Measurements from ENCODE around the gene BEND7.
A peak's percentile ranks its signal among the peaks of the same experiment; 100 is the strongest.
"Not testable (repeated sequence)": the region's sequence is repeated elsewhere in the genome, so short reads cannot be mapped to it uniquely, and the experiment has no call there.

BEND7 gene, protein sequence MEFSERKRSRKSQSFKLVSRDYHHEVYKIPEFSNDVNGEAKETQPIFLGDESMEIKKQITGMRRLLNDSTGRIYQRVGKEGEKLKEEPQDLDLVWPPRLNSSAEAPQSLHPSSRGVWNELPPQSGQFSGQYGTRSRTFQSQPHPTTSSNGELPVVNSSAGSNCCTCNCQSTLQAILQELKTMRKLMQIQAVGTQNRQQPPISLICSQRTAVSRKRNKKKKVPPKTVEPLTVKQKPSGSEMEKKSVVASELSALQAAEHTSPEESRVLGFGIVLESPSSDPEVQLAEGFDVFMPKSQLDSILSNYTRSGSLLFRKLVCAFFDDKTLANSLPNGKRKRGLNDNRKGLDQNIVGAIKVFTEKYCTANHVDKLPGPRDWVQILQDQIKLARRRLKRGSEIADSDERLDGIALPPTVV

DNA sequence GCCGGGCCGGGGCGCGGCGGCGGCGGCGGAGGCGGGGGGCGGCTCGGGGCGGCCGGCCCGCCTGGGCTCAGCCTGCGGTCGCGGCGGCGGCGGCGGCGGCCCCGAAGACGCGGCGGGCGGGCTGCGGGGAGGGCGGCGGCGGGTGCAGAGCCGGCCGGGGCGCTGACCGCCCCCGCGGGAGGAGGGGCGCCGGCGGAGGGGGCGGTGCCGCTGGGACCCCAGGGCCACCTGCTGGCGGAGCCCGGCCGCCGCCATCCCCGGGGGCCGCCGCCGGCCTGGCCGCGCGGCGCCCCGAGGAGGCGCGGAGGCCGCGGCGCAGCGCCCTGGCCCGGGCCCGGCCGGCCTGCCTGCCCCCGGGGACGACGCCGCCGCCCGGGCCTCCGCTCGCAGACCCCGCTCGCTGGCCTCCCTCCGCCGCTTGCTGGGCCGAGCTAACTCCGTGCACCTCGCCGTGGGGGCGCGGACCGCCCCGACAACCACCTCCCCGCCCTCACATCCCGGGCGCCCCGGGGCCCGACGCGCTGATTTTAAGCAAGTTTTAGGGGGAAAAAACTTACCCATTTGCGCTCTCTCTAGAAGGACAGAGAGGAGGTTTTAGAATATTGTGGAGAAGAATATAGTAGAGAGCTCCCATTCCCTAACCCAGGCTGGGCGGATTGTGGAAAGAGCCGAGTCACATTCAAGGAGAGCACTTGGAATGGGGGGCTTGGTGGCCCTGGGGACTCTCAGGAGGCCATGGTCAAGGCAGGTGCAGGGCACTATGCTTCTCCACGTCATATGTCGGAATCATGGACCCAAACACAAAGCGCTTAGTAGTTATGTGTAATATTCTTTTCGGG lies at the start of gene BEND7:
TSS of gene BEND7 (minus strand) at position 140 of the 839 bp plus-strand sequence. CDS start 481 bp downstream, outside the sequence.
- DNase-seq = peak; percentile 48

DNA sequence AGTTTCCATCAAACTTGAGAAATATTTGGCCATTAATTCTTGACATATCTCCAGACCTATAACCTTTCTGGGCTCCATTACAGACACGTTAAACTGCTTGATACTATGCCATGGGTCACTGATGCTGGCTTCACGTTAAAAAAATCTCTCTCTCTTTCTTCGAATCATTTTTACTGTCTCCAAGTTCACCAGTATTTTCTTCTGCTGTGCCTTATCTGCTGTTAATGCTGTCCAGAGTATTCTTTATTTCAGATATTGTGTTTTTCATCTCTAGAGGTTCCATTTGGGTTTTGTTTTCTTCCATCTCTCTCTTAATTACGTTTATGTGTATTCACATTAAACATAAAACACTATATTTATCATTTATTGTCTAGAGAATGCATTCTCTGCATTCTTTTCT lies 45.1 kb upstream of the BEND7 start:
- DNase-seq = no peak

DNA sequence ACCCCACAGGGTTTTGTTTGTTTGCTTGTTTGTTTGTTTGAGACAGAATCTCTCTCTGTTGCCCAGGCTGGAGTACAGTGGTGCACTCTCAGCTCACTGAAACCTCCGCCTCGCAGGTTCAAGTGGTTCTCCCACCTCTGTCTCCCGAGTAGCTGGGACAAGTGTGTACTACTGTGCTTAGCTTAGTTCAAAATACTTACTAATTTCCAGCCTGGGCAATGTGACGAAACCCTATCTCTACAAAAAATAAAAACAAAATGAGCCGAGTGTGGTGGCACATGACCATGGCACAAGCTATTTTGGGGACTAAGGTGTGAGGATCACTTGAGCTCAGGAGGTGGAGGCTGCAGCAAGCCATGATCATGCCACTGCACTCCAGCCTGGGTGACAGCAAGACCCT lies 42.7 kb upstream of the BEND7 start:
- no peak for DNase-seq

DNA sequence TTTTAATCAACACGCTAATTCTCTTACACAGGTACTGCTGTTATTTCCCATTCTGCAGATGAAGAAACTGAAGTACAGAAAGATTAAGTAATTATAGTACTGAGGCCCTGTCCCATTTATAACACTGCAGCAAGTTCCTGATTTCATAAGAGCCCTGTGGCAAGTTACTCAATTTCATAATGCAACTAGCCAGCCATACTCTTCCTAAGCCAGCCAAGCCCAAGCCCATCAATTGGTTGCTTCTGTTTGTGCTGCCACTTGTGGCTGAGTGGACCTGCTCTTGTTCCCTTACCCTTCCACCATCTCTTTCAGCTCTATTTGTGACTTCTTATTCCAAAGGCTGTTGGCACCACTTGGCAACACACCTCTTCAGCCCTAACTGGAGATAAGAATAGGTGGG lies 38.2 kb upstream of the BEND7 start:
- no peak for DNase-seq

DNA sequence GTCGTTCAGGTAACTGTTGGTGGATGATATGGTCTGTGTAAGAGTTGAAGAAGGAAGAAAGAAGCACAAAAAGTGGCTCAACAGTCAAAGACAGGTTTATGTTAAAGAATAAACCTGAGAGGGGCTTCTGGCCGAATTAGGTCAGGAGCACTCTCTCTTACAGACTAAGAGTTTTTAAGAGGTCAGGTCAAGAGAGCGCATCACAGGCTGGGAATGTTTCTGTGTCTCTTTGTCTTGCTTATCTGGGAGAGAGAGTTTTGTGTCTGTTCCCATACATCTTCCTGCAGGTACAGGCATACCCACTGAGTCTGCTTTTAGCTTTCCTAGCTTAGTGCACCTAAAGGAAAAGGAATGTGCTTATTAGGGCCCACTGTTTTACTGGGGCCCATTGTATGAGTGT lies 35.8 kb upstream of the BEND7 start:
- no peak for DNase-seq

DNA sequence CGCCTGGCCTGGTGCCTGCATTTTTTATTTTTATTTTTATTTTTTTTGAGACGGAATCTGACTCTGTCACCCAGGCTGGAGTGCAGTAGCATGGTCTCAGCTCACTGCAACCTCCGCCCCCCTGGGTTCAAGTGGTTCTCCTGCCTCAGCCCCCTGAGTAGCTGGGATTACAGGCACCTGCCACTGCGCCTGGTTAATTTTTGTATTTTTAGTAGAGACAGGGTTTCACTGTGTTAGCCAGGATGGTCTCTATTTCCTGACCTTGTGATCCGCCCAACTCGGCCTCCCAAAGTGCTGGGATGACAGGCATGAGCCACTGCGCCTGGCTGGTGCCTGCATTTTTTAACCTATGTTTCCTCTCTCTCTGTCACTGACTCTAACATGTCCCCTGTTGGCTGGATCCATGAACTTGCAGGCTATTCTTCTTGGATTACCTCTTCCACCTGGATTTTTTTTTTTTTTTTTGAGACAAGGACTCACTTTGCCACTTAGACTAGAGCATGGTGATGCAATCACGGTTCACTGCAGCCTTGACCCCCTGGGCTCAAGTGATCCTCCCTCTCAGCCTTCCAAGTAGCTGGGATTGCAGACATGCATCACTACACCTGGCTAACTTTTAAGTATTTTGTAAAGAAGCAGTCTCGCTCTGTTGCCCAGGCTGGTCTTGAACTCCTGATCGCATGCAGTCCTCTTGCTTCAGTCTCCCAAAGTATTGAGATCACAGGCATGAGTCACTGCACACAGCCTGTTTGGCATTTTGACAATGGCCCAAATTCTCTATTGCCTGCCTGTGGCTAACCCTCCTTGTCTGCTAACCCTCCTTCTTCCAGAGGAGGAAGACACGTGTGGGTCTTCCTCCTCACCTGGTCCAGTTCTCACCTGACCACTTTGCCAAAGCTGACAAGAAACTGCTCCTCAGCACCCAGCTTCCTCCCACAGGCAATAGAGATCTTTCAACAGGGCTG lies 34.9 kb upstream of the BEND7 start:
- no peak for DNase-seq

DNA sequence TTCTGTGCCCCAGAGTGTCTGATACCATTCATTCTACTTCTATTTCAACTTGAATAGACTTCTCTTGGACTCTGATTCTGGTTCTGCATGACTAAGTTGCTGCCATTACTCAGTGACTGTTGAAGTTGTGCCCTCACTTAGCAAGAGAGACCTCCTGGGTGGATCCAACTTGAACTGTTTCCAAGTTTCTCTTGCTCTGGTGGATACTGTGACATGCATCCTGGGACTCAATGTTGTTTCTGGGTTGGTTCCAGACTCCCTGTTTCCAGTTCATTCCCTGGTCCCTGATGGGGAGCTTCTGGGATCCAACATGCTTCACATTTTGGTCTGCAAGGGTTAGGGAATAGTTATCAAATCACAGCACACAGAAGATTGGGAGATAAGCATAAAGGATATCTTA lies 31.8 kb upstream of the BEND7 start:
- DNase-seq = no peak

DNA sequence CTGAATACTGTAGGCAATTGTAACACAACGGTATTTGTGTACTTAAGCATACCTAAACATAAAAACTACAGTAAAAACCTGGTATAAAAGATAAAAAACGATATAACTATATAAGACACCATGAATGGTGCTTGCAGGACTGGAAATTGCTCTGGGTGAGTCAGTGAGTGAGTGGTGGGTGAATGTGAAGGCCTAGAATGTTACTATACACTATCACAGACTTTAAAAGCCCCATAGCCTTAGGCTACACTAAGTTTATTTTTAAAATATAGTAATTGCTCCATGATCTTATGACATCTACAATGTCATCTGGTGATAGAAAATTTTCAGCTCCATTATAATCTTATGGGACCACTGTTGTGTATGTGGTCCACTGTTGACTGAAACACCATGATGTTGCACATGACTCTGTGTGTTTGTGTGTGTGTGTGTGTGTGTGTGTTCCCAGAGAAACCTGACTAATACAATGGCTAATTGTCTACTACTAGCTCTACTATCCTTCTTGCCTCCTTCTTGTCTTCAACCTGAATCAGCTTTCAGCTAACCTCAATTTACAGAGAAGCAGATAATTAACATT lies 30.4 kb upstream of the BEND7 start:
- DNase-seq = no peak

DNA sequence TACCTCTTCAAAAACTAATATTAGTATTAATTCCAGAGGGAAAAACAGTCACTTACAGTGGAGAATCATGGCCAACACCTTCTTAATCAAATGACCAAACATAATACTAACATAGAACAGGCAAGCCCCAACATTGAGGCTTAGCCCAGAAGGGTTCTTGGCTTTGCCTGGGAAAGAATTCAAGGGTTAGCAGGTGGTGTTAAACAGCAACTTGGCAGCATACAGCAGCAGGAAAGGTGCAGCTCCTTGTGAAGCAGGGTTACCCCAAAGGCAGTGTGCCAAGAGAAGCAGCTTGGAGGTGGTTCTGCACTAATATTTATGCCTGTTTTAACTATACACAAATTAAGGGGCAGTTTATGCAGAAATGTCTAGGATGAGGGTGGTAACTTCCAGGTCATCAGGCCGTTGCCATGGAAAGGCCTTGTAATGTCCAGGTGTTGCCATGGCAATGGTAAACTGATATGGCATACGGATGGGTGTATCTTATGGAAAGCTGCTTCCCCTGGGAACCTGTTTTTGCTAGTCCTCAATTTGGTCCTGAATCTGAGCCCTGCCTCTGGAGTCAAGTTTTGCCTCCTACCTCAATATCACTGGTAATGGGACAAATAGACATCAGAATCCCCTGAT lies 27.2 kb upstream of the BEND7 start:
- no peak for DNase-seq

DNA sequence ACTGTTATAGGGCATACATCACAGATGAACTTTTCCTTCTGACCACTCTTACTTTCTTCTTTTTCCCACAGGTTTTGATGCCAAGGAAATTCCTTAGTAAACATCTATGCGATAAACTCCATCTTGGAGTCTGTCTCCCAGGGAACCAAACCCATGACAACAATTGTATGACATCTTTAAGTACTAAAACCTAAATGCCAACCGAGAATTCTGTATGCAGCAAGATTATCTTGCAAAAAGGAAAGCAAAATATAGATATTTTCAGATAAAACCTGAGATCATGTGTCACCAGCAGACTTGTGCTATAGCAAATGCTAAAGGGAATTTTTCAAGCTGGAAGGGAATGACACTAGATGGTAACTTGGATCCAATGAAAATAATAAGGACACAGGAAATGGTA lies 22.0 kb upstream of the BEND7 start:
- no peak for DNase-seq

DNA sequence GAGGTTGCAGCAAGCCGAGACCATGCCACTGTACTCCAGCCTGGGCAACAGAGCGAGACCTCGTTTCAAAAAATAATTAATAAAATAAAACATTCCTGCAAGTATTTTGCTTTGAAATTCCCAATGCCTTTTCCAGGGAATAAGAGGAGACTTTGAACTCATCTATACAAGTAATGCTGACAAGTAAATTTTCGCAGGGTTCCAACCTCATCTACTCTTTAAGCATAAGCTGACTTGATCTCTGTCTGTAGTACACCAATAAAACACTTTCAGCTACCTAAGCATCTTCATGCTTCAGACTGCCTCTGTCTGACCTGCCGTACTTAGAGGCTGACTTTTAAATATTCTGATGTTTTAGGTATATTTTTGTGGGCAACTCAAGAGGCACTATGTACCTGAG lies 13.7 kb upstream of the BEND7 start:
- DNase-seq = no peak

DNA sequence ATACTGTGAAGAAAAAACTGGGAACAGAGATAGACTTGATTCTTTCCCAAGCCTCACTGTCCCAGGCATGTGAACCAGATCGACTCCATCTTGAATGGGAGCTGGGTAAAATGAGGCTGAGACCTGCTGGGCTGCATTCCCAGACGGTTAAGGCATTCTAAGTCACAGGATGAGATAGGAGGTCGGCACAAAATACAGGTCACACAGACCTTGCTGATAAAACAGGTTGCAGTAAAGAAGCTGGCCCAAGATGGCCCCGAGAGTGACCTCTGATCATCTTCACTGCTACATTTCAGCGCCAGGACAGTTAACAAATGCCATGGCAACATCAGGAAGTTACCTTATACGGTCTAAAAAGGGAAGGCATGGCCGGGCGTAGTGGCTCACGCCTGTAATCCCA lies 9.2 kb upstream of the BEND7 start:
- not testable (repeated sequence) for DNase-seq

DNA sequence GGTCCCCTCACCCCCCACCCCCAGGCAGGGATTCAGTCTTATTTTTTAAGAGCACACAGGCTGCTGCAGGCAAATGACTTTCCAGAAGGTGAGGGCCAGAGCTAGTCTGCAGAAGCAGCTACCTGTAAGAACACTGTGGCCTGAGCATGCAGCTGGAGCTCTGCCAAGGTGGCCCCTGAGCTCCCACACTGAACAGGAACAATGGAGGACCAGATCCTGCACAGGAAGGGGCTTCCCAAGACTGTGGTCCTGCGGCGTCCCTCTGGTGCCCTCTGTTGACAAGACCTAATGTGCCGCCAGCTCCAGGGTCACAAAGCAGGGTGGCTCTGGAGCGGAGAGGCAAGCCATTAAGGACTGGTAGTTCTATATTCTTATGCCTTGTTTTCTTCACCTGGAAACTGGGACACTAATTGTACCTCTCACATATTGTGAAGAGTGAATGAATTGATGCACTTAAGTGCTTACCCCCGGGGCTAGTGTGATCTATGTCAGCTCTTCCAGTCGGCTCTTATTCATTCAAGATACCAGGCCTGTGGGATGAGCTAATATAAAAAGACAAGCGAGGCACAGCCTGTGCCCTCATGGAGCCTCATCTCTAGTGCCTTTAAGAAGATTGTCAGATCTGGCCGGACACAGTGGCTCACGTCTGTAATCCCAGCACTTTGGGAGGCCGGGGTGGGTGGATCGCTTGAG lies 8.0 kb upstream of the BEND7 start:
- DNase-seq = peak; percentile 46

DNA sequence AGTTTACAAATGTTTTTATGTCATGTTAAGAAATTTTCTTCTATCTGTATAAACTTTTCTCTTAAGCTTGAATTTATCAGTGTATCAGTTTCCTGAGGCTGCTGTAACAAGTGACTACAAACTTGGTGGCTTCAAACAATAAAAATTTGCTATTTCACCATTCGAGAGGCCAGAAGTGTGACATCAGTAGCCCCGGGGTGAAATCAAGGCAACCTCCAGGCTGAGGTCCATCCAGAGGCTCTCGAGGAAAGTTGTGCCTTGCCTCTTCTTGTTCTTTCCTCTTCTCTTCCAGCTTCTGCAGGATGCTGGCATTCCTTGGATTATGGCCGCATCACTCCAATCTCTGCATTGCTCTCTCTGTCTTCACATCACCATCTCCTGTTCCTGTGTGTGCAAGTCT lies 6.5 kb upstream of the BEND7 start:
- no peak for DNase-seq

DNA sequence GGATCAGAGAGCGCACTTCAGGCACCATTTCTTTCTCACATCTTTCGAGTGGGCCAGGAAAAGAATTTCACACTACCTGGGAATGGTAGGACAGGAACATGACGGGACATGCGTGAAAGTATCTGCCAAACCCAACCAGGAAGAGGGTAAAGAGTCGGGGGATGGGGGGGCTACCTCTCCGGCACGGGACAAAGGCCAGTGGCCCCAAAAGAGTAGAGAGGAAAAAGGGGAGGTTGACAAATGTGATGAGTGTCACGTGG lies 830 bp upstream of the BEND7 start:
- DNase-seq = no peak

DNA sequence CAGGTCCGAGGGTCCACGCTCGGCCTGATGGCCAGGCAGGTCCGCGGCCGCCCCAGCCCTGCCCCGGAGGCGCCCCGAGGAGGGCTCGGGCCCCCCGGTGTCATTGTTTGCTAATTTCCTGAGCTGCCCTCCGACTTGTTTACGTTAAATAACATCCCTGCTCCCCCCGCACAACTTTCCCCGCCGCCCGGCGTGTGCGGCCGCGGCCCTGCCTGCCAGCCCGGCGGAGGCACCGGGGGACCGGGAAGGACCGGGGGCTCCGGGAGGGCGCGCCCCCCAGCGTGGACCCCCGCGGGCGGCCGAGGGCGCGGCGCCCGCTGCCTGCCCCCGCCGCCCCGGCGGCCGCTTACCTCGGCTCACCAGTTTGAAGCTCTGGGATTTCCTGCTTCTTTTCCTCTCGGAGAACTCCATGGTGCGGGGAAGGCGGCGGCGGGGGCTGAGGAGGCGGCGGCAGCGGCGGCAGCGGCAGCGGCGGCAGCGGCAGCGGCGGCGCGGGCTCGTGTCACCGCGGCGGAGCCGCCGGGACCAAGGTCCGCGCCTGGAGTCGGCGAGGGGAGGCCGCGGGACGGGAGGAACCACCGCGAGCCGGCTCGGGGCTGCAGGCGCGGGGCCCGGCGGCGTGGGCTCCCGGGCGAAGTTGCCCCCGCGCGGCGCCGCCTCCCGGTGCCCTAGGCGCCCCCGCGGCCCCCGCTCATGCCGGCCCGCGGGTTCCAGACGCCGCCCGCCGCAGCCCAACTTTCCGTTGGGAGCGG lies 515 bp downstream of the BEND7 start:
- DNase-seq = peak; percentile 20

DNA sequence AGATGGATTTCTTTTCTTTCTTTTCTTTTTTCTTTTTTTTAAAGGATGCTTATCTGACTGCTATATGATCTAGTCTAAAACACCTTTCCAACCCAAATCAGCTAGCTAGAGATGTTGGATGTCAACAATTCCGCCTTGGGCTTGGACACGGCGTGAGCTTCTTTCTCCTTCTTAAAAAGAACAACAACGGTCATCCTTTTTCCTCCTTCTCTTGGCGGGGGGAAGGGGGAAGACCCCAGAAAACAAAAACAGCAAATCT lies 1.0 kb downstream of the BEND7 start:
- no peak for DNase-seq

DNA sequence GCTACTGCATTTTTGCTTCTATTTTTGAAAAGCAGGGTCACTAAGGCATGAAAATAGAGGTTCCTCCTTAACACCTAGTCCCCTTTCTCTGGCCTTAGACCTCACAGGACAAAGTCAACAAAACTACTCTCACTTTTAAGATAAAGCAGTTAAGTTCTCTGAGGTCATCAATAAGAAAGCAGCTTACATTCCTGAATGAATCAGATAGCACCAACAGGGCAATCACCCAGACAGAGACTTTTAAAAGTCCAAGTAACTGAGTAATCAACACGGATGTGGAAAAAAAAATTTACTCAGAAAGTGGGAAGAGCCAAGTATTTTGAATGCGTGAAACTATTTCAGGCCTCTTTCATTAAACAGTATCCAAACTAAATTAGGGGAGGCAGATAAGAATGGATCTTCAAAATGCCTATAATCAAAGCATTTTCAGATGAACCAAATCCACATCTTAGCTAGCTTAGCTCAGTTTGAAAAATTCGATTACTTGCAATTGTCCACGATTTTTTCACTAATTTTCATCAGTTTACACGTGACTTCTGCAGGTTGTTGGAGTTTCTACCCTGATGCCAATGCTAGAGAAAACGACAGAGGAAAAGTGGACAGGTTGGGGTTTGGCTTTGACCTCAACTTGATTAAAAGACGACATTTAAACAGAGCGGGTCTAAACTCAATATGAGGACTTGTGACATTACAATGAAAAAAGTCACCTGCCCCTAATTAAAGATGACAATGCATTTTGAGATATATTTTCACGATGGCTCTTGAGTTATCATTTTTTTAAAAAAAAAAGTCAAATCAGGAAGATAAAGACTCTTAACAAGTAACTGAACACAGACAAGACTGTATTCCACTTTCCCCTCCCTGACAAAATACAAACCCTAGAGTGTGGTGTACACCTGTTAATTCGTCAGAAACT lies 1.6 kb downstream of the BEND7 start:
- DNase-seq = no peak

DNA sequence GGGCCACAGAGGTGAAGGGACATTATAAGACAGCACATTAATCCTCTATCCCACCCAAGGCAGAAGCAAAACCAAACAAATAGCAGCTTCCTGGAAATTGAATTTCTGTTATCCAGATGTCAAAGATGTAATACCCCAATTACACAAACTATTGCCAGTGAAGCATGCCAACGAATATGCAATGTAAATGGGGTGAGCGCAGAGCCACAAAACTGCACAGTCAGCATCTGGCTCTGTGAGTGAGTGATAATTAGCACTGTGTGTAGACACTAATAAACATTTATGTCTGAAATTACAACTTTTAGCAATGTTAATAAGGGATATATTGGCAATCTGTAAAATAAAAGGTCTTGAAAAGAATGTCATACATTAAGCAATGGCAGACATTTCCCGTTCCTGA lies 3.2 kb downstream of the BEND7 start:
- no peak for DNase-seq

DNA sequence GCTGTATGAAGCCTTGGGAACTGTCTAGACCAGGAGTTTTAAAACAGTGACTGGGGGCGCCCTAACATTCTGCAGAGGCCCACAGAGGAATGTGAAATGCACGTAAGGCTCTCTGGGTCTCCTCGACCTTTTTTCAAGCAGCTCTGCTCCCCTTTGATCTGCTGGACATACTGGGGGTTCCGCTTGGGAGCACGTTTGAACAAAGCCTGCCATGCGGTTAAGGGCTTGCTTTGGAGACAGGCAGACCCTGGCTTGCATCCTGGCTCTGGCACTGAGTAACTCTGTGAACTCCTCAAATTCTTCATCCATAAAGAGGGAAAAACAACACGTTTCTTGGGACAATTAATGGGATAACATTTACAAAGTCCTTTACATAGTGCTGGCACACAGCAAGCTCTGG lies 7.8 kb downstream of the BEND7 start:
- no peak for DNase-seq
